Astrocyte (in vitro differentiated cells and primary cell): ENCODE measurements around the gene ZNF277.

Experiments
- CTCF ChIP-seq: IDR thresholded peaks from 2 replicates; pipeline ENCODE4 v1.5.1; 2011; ENCODE audit warnings: low read depth, mild to moderate bottlenecking, inconsistent platforms, low read length, moderate library complexity; ENCODE audit not compliant: insufficient read depth
- EZH2 ChIP-seq: IDR thresholded peaks from 2 replicates; pipeline ENCODE4 v1.6.1; 2012; ENCODE audit warnings: mild to moderate bottlenecking, low read length, inconsistent platforms; ENCODE audit not compliant: insufficient read depth

- TF ChIP-seq CTCF (no peak), EZH2 (no peak)
These were observed 154.7 kb downstream of the ZNF277 start for GRCh38 chr7:112361154-112361553.
